Activated CD8-positive, alpha-beta T cell treated with anti-CD3 and anti-CD28 coated beads, Interleukin-2, amount 10 ng/mL, durations not matched to agents 7 days and 5 days (primary cell): ENCODE results near the gene LY9. TPM values are rescaled to one million over a fixed set of nuclear protein-coding genes. Genes with fewer than 3 reads are reported as not detected.

Experiments
- ATAC-seq: fragments of 150-1000 bp; cut with Tn5 transposase; one replicate; pipeline ENCODE4 v1.10.0; 2021; ENCODE audit warnings: moderate library complexity
- CTCF ChIA-PET: fragments of 350-600 bp; sonication (Branson Sonifier 250); formaldehyde crosslinking; loops from one replicate; lab custom pipeline; 2021; ENCODE audit warnings: antibody characterized with exemption; lab: Charles Lee
- POLR2A ChIA-PET: fragments of 350-600 bp; sonication (Branson Sonifier 250); formaldehyde crosslinking; loops from one replicate; lab custom pipeline; 2021; ENCODE audit warnings: antibody characterized with exemption; lab: Charles Lee
- DNase-seq: peaks from one replicate; pipeline ENCODE4 v3.0.0-alpha.2; 2020
- H3K27ac Mint-ChIP-seq: one replicate; pipeline ENCODE4 v1.8.0; 2021; ENCODE audit warnings: mild to moderate bottlenecking, mixed read lengths
- H3K27me3 Mint-ChIP-seq: one replicate; pipeline ENCODE4 v1.8.0; 2021; ENCODE audit warnings: low read depth, mixed read lengths
- H3K36me3 Mint-ChIP-seq: one replicate; pipeline ENCODE4 v1.8.0; 2021; ENCODE audit warnings: low read depth, mixed read lengths
- H3K4me1 Mint-ChIP-seq: one replicate; pipeline ENCODE4 v1.8.0; 2021; ENCODE audit warnings: low read depth, mixed read lengths
- H3K4me3 Mint-ChIP-seq: one replicate; pipeline ENCODE4 v1.8.0; 2021; ENCODE audit warnings: mild to moderate bottlenecking, mixed read lengths
- H3K9me3 Mint-ChIP-seq: one replicate; pipeline ENCODE4 v1.8.0; 2022; ENCODE audit warnings: mixed read lengths; ENCODE audit not compliant: insufficient read depth
- total RNA-seq, 2 experiments: library from RNA; stranded (reverse); gene quantifications; one replicate each; pipeline ENCODE4 v1.2.3, GENCODE V29; 2021

The LY9 gene
- total RNA-seq, 2 experiments from 2014 or later = 24.7 to 24.9 TPM

- CTCF ChIA-PET = interaction anchor here (1.7 to 1.9 kb wide), 2 partner anchors 24 to 33 kb away, joined by 5 to 6 read pairs; no protein-coding TSS in a partner anchor
- POLR2A ChIA-PET = no interaction called here
- H3K36me3 Mint-ChIP-seq = peaks cover 67% of the 10 kb centered on the region
These were observed 6.0 kb downstream of the LY9 start for GRCh38 chr1:160801836-160802580.

GRCh38 chr1:160806109-160806665 lies 10.2 kb downstream of the LY9 start:
- H3K4me3 Mint-ChIP-seq = no peak overlapping the region
- no peak overlapping the region for H3K27ac Mint-ChIP-seq
- H3K36me3 Mint-ChIP-seq = peaks cover 72% of the 10 kb centered on the region

More at GRCh38 chr1:160801836-160802580, 6.0 kb downstream of the LY9 start:
- DNase-seq (no peak), ATAC-seq (no peak)
- Mint-ChIP-seq H3K27me3 (no peaks in the 10 kb centered on the region), H3K9me3 (peaks cover 28% of the 10 kb centered on the region), H3K4me3 (no peak overlapping the region), H3K4me1 (peaks cover 60% of the 10 kb centered on the region), H3K27ac (no peak overlapping the region)

DNA sequence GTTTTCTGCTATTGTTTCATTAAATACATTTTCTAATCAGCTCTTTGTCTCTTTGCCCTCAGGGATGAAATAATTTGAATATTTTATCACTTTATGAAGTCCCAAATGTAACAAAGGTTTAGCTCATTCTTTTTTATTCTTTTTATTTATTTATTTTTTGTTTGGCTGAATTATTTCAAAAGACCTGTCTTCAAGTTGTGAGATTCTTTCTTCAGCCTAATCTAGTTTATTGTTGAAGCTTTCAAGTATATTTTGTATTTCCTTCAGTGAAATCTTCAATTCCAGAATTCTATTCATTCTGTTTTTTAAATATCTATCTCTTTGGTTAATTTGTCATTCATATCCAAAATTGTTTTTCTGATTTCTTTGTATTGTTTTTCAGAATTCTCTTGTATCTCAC lies 10.8 kb downstream of the LY9 start:
- H3K9me3 Mint-ChIP-seq = peaks cover 37% of the 10 kb centered on the region
- ATAC-seq = no peak
- H3K27me3 Mint-ChIP-seq = no peaks in the 10 kb centered on the region
- H3K4me1 Mint-ChIP-seq = peaks cover 18% of the 10 kb centered on the region
- no peak overlapping the region for H3K27ac Mint-ChIP-seq
- CTCF ChIA-PET = interaction anchor here (0.6 to 3.4 kb wide), 7 partner anchors 11 to 119 kb away, joined by 3 to 17 read pairs (median 3); partner anchors contain the start of gene LY9
- POLR2A ChIA-PET = interaction anchor here (0.6 to 1.2 kb wide), 2 partner anchors 9 to 22 kb away, joined by 3 to 6 read pairs; no protein-coding TSS in a partner anchor
- H3K36me3 Mint-ChIP-seq = peaks cover 69% of the 10 kb centered on the region
- no peak overlapping the region for H3K4me3 Mint-ChIP-seq
- DNase-seq = no peak

More at GRCh38 chr1:160806109-160806665, 10.2 kb downstream of the LY9 start:
- H3K9me3 Mint-ChIP-seq = peaks cover 37% of the 10 kb centered on the region
- peaks cover 24% of the 10 kb centered on the region for H3K4me1 Mint-ChIP-seq
- POLR2A ChIA-PET = interaction anchor here (0.6 to 1.2 kb wide), 2 partner anchors 8 to 22 kb away, joined by 3 to 6 read pairs; no protein-coding TSS in a partner anchor
- CTCF ChIA-PET = interaction anchor here (0.7 to 3.4 kb wide), 8 partner anchors 11 to 119 kb away, joined by 3 to 17 read pairs (median 3); partner anchors contain the start of gene LY9
- no peaks in the 10 kb centered on the region for H3K27me3 Mint-ChIP-seq
- ATAC-seq (no peak), DNase-seq (no peak)

- Mint-ChIP-seq H3K4me3 (no peak overlapping the region), H3K9me3 (peaks cover 37% of the 10 kb centered on the region), H3K27ac (no peak overlapping the region), H3K4me1 (peaks cover 18% of the 10 kb centered on the region), H3K36me3 (peaks cover 70% of the 10 kb centered on the region), H3K27me3 (no peaks in the 10 kb centered on the region)
- DNase-seq (no peak), ATAC-seq (no peak)
- CTCF ChIA-PET = interaction anchor here (0.6 to 3.4 kb wide), 7 partner anchors 12 to 118 kb away, joined by 3 to 17 read pairs (median 4); partner anchors contain the start of gene LY9
- POLR2A ChIA-PET = no interaction called here
These were observed 11.3 kb downstream of the LY9 start for GRCh38 chr1:160807247-160807646.

GRCh38 chr1:160807738-160808137 lies 11.8 kb downstream of the LY9 start:
- ATAC-seq (no peak), DNase-seq (no peak)
- peaks cover 16% of the 10 kb centered on the region for H3K4me1 Mint-ChIP-seq
- H3K27ac Mint-ChIP-seq = no peak overlapping the region
- POLR2A ChIA-PET = no interaction called here
- peaks cover 70% of the 10 kb centered on the region for H3K36me3 Mint-ChIP-seq
- H3K9me3 Mint-ChIP-seq = peaks cover 37% of the 10 kb centered on the region
- CTCF ChIA-PET = interaction anchor here (0.5 to 3.4 kb wide), 6 partner anchors 11 to 224 kb away, joined by 3 to 17 read pairs (median 4); partner anchors contain the start of gene ITLN2
- H3K4me3 Mint-ChIP-seq = no peak overlapping the region
- H3K27me3 Mint-ChIP-seq = no peaks in the 10 kb centered on the region

- peaks cover 19% of the 10 kb centered on the region for H3K4me1 Mint-ChIP-seq
- peaks cover 71% of the 10 kb centered on the region for H3K36me3 Mint-ChIP-seq
- no peak for DNase-seq
- ATAC-seq = no peak
- CTCF ChIA-PET = interaction anchor here (0.5 to 1.3 kb wide), 5 partner anchors 11 to 225 kb away, joined by 3 to 4 read pairs (median 3); partner anchors contain the start of gene ITLN2
- H3K27me3 Mint-ChIP-seq = no peaks in the 10 kb centered on the region
- POLR2A ChIA-PET = no interaction called here
- peaks cover 37% of the 10 kb centered on the region for H3K9me3 Mint-ChIP-seq
- no peak overlapping the region for H3K27ac Mint-ChIP-seq
- no peak overlapping the region for H3K4me3 Mint-ChIP-seq
These were observed 12.3 kb downstream of the LY9 start for GRCh38 chr1:160808289-160808688.

- Mint-ChIP-seq H3K9me3 (peaks cover 23% of the 10 kb centered on the region), H3K27ac (no peak overlapping the region), H3K27me3 (no peaks in the 10 kb centered on the region), H3K4me3 (no peak overlapping the region), H3K36me3 (peaks cover 56% of the 10 kb centered on the region), H3K4me1 (peaks cover 19% of the 10 kb centered on the region)
- DNase-seq (no peak), ATAC-seq (no peak)
- ChIA-PET POLR2A (no interaction called here), CTCF (no interaction called here)
These were observed 14.5 kb downstream of the LY9 start for GRCh38 chr1:160810486-160810885.

DNA sequence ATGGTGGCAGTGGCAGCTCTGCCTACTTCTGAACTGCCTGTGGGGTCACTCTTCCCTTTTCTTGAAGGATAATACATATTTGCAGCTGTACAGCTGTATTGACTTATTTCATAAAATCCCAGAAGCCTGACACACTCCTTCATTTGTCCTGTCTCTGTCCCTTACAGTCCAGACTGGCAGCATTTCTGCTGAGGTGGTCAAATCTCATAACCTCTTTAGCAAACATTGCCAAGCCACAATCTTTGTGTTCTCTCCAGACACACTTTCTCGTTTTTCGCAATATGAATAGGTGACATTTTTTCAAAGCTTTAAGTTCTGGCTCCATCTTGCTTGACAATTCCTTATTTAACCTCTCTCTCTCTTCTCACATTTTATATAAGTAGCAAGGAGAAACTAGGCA lies 15.2 kb downstream of the LY9 start:
- no peak for ATAC-seq
- Mint-ChIP-seq H3K27ac (no peak overlapping the region), H3K9me3 (peaks cover 18% of the 10 kb centered on the region), H3K27me3 (no peaks in the 10 kb centered on the region), H3K4me1 (peaks cover 16% of the 10 kb centered on the region), H3K36me3 (peaks cover 52% of the 10 kb centered on the region), H3K4me3 (no peak overlapping the region)
- CTCF ChIA-PET = interaction anchor here (0.6 to 1.6 kb wide), 10 partner anchors 10 to 183 kb away, joined by 3 to 4 read pairs (median 3); partner anchors contain the start of gene ITLN2
- no peak for DNase-seq
- POLR2A ChIA-PET = interaction anchor here (1.2 kb wide), 1 partner anchor 26 kb away, joined by 3 read pairs; no protein-coding TSS in a partner anchor

GRCh38 chr1:160813215-160813614 lies 17.2 kb downstream of the LY9 start:
- ChIA-PET CTCF (interaction anchor here (1.0 kb wide), 1 partner anchor 45 kb away, joined by 3 read pairs; no protein-coding TSS in a partner anchor), POLR2A (no interaction called here)
- Mint-ChIP-seq H3K9me3 (peaks cover 3% of the 10 kb centered on the region), H3K27me3 (no peaks in the 10 kb centered on the region), H3K4me3 (no peak overlapping the region), H3K27ac (no peak overlapping the region), H3K36me3 (peaks cover 34% of the 10 kb centered on the region), H3K4me1 (peaks cover 6% of the 10 kb centered on the region)
- ATAC-seq (no peak), DNase-seq (no peak)

GRCh38 chr1:160814316-160814715 lies 18.3 kb downstream of the LY9 start:
- DNase-seq (no peak), ATAC-seq (no peak)
- Mint-ChIP-seq H3K4me3 (no peak overlapping the region), H3K9me3 (no peaks in the 10 kb centered on the region), H3K4me1 (peaks cover 10% of the 10 kb centered on the region), H3K27me3 (no peaks in the 10 kb centered on the region), H3K27ac (no peak overlapping the region), H3K36me3 (peaks cover 33% of the 10 kb centered on the region)
- POLR2A ChIA-PET = no interaction called here
- CTCF ChIA-PET = interaction anchor here (0.5 to 0.6 kb wide), 2 partner anchors 10 to 831 kb away, joined by 3 read pairs; no protein-coding TSS in a partner anchor

- H3K27ac Mint-ChIP-seq = no peak overlapping the region
- ChIA-PET POLR2A (no interaction called here), CTCF (interaction anchor here (0.6 kb wide), 1 partner anchor 831 kb away, joined by 3 read pairs; no protein-coding TSS in a partner anchor)
- H3K36me3 Mint-ChIP-seq = peaks cover 31% of the 10 kb centered on the region
- no peak overlapping the region for H3K4me3 Mint-ChIP-seq
- no peaks in the 10 kb centered on the region for H3K27me3 Mint-ChIP-seq
- no peaks in the 10 kb centered on the region for H3K9me3 Mint-ChIP-seq
- no peak for ATAC-seq
- DNase-seq = no peak
- H3K4me1 Mint-ChIP-seq = peaks cover 10% of the 10 kb centered on the region
These were observed 18.9 kb downstream of the LY9 start for GRCh38 chr1:160814856-160815255.
